HL-60 (cell line): ENCODE measurements around the gene TRA2A.
A peak's percentile ranks its signal among the peaks of the same experiment; 100 is the strongest.

ENCODE experiments used
- DNase-seq, 2 experiments: peaks; one replicate each; pipeline ENCODE4 v3.0.0-alpha.2; 2010 to 2020; ENCODE audit warnings: low read depth in 1 of 2, low spot score in 1 of 2
- H3K27ac ChIP-seq: fragments of 250-450 bp; sonication (Bioruptor Pico); replicated peaks from 2 replicates; pipeline ENCODE4 v1.5.1; 2020; ENCODE audit warnings: mild to moderate bottlenecking, moderate library complexity
- H3K27me3 ChIP-seq: fragments of 250-450 bp; sonication (Bioruptor Pico); 2 replicates; pipeline ENCODE4 v1.5.1; 2021; ENCODE audit warnings: mild to moderate bottlenecking, moderate library complexity; ENCODE audit not compliant: insufficient read depth, poor library complexity, severe bottlenecking
- H3K4me3 ChIP-seq: replicated peaks from 2 replicates; pipeline ENCODE4 v1.5.1; 2011; ENCODE audit warnings: mild to moderate bottlenecking, control low read depth, low read length; ENCODE audit not compliant: insufficient read depth
- CTCF ChIP-seq: IDR thresholded peaks from one replicate; pipeline ENCODE4 v1.5.1; 2011; ENCODE audit warnings: low read length, control low read depth, inconsistent platforms; ENCODE audit not compliant: insufficient read depth
- GABPA ChIP-seq: IDR thresholded peaks from 2 replicates; pipeline ENCODE4 v1.6.1; 2012; ENCODE audit warnings: low read depth
- POLR2AphosphoS5 ChIP-seq: IDR thresholded peaks from 2 replicates; pipeline ENCODE4 v1.6.1; 2012; ENCODE audit warnings: low read depth
- REST ChIP-seq: IDR thresholded peaks from 2 replicates; pipeline ENCODE4 v1.6.1; 2012; ENCODE audit warnings: low read depth; ENCODE audit not compliant: insufficient replicate concordance
- SPI1 ChIP-seq: IDR thresholded peaks from 2 replicates; pipeline ENCODE4 v1.6.1; 2012; ENCODE audit warnings: low read depth, mild to moderate bottlenecking, borderline replicate concordance

TRA2A gene

GRCh38 chr7:23542752-23543151, 11.0 kb upstream of the TRA2A start:
- H3K27ac ChIP-seq = no peak overlapping the region
- no peak overlapping the region for H3K4me3 ChIP-seq
- H3K27me3 ChIP-seq = no peaks in the 10 kb centered on the region
- no peak for DNase-seq
- TF ChIP-seq CTCF = no peak
- TF ChIP-seq REST = no peak
- no peak for TF ChIP-seq SPI1
- TF ChIP-seq GABPA = no peak
- no peak for TF ChIP-seq POLR2AphosphoS5

GRCh38 chr7:23539494-23539907, 7.7 kb upstream of the TRA2A start:
- no peak for TF ChIP-seq REST
- TF ChIP-seq CTCF = no peak
- TF ChIP-seq SPI1 = peak; percentile 76
- no peak for DNase-seq
- no peak overlapping the region for H3K4me3 ChIP-seq
- H3K27me3 ChIP-seq = no peaks in the 10 kb centered on the region
- H3K27ac ChIP-seq = no peak overlapping the region

- Histone ChIP-seq H3K27me3 (no peaks in the 10 kb centered on the region), H3K4me3 (no peak overlapping the region), H3K27ac (no peak overlapping the region)
- no peak for TF ChIP-seq GABPA
- TF ChIP-seq REST = no peak
- TF ChIP-seq SPI1 = no peak
- no peak for TF ChIP-seq CTCF
- no peak for TF ChIP-seq POLR2AphosphoS5
- DNase-seq = no peak
Observed at GRCh38 chr7:23538301-23538700, 6.5 kb upstream of the TRA2A start.
